Measurements from ENCODE around the gene DHX16. TPM values are rescaled to one million over a fixed set of nuclear protein-coding genes. Genes with fewer than 3 reads are reported as not detected.
A peak's percentile ranks its signal among the peaks of the same experiment; 100 is the strongest.

Gene DHX16
- total and polyA plus RNA-seq, 9 of the 15 experiments (the other 6 are each of a cell fraction or from before 2014, with no cell fraction given): 14.6 to 66.1 (median 47.5) TPM

DNA sequence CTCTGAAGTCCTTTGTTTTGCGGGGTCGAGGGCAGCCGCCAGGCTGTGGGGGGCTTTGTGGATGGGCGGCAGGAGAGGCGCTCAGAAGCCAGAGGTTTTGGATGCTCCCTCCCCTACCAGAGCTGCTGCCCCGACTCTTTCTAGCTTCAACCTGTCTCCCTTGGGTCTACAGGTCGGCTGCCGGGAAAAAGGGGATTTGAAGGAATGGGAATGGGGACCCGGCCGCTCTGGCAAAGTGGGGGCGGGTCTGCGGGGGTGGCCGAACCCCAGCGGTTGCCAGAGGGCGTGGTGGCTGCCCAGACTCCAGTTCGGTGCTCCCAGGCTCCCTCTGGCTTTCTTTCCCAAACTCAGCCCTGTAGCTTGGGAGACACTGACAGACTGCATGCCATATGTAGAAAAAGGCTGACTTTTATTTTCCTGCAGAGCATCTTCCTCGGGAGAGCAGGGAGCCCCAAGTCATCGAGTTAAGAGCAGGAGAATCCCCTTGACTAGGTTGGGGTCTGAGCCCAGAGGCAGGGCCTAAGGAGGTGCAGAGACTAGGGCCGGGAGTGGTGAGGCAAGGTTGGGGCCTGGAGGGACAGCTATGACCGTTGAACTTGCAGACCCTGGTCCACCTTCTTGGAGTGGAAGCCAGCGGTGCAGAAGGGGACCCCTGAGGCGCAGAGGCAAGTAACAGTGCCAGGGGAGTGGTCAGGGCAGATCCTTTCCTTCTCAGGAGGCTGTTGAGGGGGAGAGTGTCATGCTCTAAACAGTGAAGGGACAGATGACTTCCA lies 15.0 kb upstream of the DHX16 start (continued):
- no peak for TF ChIP-seq NCOA2 (IDR thresholded peaks at IDR 0.05; ENCODE audit: partially characterized antibody in 2 of 2)
- TF ChIP-seq CBFA2T2 (conservative IDR thresholded peaks at IDR 0.05): no peak
- TF ChIP-seq, protein P1, sequence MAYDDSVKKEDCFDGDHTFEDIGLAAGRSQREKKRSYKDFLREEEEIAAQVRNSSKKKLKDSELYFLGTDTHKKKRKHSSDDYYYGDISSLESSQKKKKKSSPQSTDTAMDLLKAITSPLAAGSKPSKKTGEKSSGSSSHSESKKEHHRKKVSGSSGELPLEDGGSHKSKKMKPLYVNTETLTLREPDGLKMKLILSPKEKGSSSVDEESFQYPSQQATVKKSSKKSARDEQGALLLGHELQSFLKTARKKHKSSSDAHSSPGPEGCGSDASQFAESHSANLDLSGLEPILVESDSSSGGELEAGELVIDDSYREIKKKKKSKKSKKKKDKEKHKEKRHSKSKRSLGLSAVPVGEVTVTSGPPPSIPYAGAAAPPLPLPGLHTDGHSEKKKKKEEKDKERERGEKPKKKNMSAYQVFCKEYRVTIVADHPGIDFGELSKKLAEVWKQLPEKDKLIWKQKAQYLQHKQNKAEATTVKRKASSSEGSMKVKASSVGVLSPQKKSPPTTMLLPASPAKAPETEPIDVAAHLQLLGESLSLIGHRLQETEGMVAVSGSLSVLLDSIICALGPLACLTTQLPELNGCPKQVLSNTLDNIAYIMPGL (CRISPR knock-in tag; IDR thresholded peaks at IDR 0.05): no peak
- no peak for TF ChIP-seq ZNF12 (CRISPR knock-in tag; IDR thresholded peaks at IDR 0.05)
- TF ChIP-seq KAT7 (CRISPR knock-in tag; IDR thresholded peaks at IDR 0.05; ENCODE audit: borderline replicate concordance): no peak
- TF ChIP-seq TARDBP (IDR thresholded peaks at IDR 0.05): no peak
- TF ChIP-seq ZNF561 (CRISPR knock-in tag; conservative IDR thresholded peaks at IDR 0.05): no peak
- no peak for TF ChIP-seq ASH1L (IDR thresholded peaks at IDR 0.05; ENCODE audit: borderline replicate concordance, low read depth, partially characterized antibody)
- TF ChIP-seq, protein P2, sequence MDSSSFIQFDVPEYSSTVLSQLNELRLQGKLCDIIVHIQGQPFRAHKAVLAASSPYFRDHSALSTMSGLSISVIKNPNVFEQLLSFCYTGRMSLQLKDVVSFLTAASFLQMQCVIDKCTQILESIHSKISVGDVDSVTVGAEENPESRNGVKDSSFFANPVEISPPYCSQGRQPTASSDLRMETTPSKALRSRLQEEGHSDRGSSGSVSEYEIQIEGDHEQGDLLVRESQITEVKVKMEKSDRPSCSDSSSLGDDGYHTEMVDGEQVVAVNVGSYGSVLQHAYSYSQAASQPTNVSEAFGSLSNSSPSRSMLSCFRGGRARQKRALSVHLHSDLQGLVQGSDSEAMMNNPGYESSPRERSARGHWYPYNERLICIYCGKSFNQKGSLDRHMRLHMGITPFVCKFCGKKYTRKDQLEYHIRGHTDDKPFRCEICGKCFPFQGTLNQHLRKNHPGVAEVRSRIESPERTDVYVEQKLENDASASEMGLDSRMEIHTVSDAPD (CRISPR knock-in tag; IDR thresholded peaks at IDR 0.05): no peak
- no peak; the same call in 1 of the 2 replicates for TF ChIP-seq SMARCA4 (IDR thresholded peaks at IDR 0.05)
- TF ChIP-seq, protein P3, sequence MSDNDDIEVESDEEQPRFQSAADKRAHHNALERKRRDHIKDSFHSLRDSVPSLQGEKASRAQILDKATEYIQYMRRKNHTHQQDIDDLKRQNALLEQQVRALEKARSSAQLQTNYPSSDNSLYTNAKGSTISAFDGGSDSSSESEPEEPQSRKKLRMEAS (CRISPR knock-in tag; IDR thresholded peaks at IDR 0.05): peak; percentile 57; the same call in 1 of the 2 replicates
- no peak for TF ChIP-seq ILK (tag; IDR thresholded peaks at IDR 0.05; ENCODE audit: borderline replicate concordance, low read depth)
- TF ChIP-seq MED1 (CRISPR knock-in tag; IDR thresholded peaks at IDR 0.05; ENCODE audit: borderline replicate concordance): no peak
- TF ChIP-seq KDM5B (IDR thresholded peaks at IDR 0.05; ENCODE audit: insufficient replicate concordance, low read depth, low read length): peak; percentile 17
- TF ChIP-seq TBP (optimal IDR thresholded peaks at IDR 0.05; ENCODE audit: low read depth, low read length): no peak
- TF ChIP-seq, protein P4, sequence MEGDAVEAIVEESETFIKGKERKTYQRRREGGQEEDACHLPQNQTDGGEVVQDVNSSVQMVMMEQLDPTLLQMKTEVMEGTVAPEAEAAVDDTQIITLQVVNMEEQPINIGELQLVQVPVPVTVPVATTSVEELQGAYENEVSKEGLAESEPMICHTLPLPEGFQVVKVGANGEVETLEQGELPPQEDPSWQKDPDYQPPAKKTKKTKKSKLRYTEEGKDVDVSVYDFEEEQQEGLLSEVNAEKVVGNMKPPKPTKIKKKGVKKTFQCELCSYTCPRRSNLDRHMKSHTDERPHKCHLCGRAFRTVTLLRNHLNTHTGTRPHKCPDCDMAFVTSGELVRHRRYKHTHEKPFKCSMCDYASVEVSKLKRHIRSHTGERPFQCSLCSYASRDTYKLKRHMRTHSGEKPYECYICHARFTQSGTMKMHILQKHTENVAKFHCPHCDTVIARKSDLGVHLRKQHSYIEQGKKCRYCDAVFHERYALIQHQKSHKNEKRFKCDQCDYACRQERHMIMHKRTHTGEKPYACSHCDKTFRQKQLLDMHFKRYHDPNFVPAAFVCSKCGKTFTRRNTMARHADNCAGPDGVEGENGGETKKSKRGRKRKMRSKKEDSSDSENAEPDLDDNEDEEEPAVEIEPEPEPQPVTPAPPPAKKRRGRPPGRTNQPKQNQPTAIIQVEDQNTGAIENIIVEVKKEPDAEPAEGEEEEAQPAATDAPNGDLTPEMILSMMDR (IDR thresholded peaks at IDR 0.05 in 2 of 3, conservative IDR thresholded peaks at IDR 0.05 in 1 of 3; ENCODE audit: insufficient read depth in 2 of 3, low read depth in 1 of 3, low read length in 3 of 3): peak in 1 of 3 experiments; percentile 27; a peak in 1 of 6 replicates
- TF ChIP-seq, protein P5, sequence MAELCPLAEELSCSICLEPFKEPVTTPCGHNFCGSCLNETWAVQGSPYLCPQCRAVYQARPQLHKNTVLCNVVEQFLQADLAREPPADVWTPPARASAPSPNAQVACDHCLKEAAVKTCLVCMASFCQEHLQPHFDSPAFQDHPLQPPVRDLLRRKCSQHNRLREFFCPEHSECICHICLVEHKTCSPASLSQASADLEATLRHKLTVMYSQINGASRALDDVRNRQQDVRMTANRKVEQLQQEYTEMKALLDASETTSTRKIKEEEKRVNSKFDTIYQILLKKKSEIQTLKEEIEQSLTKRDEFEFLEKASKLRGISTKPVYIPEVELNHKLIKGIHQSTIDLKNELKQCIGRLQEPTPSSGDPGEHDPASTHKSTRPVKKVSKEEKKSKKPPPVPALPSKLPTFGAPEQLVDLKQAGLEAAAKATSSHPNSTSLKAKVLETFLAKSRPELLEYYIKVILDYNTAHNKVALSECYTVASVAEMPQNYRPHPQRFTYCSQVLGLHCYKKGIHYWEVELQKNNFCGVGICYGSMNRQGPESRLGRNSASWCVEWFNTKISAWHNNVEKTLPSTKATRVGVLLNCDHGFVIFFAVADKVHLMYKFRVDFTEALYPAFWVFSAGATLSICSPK (IDR thresholded peaks at IDR 0.05; ENCODE audit: borderline replicate concordance): no peak
- TF ChIP-seq MEIS2 (IDR thresholded peaks at IDR 0.05; ENCODE audit: partially characterized antibody): no peak
- peak; percentile 5 for TF ChIP-seq HMGN3 (IDR thresholded peaks at IDR 0.05; ENCODE audit: borderline replicate concordance, extremely low read depth, insufficient read length, low read depth, low read length)
- TF ChIP-seq SMARCB1 (IDR thresholded peaks at IDR 0.05; ENCODE audit: insufficient read length, low read depth): no peak

Measured in K562 (cell line).